Measurements from ENCODE around the gene B3GNT4.
"Not testable (repeated sequence)": the region's sequence is repeated elsewhere in the genome, so short reads cannot be mapped to it uniquely, and the experiment has no call there.

B3GNT4 gene

DNA sequence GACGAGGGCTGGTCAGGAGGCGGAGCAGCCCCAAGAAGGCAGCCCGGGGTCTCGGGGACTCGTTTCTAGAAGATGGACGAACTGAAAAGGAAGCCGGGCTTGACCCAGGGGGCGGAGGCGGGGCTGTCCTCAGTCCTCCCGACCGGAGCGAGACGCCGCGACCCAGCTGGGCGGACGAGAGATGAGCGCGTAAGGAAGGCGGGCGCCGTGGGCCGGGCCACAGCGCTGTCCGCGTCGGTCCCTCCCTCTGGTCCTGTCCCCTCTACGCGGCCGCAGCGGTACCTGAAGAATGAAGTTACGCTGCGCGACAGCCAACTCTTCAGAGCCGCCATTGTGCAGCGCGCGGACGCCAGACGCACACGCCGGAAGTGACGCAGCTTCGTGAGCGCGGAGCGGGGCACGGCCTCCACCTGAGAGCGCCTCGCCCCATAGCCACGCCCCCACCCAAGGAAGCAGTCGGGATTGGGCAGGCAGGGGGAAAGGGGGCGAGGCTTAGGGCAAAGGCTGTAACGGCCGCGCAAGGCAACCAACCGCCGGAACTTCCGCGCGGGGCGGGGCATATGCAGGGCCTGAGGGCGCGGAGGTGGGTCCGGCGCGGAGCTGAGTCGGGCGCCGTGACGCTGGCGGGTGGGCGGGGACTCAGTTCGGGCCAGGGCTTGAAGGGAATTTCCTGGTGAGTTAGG is 22.3 kb downstream of the B3GNT4 start, which contains the start of gene DIABLO:
Gene DIABLO (minus strand): TSS at position 370 of the 683 bp plus-strand sequence. CDS start 38 bp downstream, at position 332.
- peak; percentile 98 for DNase-seq

DNA sequence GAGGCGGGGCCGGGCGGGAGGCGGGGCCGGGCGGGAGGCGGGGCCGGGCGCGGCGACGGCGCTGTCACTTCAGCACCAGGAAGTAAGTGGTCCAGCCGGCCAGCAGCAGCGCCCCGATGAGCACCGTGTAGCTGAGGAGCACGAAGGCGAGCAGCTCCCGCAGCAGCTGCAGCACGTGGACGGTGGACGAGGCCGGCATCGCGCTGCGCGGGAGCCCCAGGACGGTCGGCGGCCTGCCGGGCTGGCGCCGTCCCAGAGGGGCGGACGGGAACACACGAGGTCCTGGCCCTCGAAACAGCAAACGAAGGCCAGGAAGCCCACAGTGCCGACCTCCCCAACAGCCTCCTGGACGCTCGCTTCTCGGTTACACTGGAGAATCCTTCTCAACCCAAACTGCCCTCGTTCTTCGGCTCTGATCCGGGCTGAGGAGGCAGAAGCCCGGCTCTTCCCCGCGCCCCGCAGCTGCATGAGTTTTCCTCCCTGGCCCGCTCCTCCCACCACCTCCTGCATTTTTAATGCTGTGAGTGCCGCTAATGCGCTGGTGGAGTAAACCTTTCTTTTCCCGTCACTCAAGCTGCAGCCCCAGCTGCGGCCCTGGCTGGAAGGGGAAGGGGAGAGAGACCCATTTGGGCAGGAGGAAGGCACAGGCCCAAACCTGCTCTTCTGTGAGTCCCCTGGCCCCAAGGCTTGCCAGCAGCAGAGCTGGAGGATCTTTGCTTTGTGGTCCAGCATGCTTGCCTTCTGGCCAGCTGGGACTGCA is 23.0 kb downstream of the B3GNT4 start:
- no peak for DNase-seq

- DNase-seq, result no peak
Observed at GRCh38 chr12:122227341-122227740, 23.8 kb downstream of the B3GNT4 start.

GRCh38 chr12:122228092-122228491 is 24.6 kb downstream of the B3GNT4 start:
- DNase-seq, result no peak

DNA sequence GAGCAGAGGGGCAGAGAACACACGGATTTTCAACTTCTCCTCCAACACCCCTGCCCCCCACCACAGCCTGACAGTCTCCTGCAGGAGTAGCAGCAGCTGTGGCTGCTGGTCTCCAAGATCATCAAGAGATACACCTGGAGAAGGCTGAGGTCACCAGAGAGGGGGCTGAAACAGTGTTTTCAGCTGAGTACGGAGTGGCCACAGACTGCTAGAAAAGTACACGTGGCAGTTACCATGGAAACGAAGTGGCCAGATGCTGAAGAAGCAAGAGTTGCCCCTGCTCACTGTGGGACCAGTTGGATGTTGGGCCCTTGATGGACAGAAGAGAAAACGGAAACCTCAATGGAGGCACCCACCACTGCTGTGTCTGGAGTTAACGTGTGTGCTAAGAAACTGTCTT is 27.3 kb downstream of the B3GNT4 start:
- DNase-seq, result no peak

- DNase-seq, result no peak
Observed at GRCh38 chr12:122232691-122233090, 29.2 kb downstream of the B3GNT4 start.

- no peak for DNase-seq
Observed at GRCh38 chr12:122235741-122236140, 32.2 kb downstream of the B3GNT4 start.

DNA sequence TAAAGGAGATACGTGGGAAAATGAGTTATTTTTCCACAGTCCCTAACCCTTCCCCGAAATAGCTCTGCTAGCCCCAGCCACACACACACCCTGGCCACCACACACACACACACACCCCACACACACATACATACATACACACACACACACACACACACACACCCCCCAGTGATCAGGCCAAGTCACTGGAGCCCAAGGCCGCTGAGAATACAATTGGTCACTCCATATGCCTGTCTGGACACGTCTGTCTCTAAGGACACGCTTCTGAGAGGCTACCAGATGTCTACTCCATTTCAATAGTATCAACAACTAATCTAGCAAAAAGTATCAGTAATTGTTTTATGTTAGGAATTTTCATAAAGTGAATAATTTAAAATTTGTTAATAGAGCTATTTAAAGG is 35.4 kb downstream of the B3GNT4 start:
- DNase-seq, result no peak

GRCh38 chr12:122243965-122244364 is 40.5 kb downstream of the B3GNT4 start:
- DNase-seq, result no peak

DNA sequence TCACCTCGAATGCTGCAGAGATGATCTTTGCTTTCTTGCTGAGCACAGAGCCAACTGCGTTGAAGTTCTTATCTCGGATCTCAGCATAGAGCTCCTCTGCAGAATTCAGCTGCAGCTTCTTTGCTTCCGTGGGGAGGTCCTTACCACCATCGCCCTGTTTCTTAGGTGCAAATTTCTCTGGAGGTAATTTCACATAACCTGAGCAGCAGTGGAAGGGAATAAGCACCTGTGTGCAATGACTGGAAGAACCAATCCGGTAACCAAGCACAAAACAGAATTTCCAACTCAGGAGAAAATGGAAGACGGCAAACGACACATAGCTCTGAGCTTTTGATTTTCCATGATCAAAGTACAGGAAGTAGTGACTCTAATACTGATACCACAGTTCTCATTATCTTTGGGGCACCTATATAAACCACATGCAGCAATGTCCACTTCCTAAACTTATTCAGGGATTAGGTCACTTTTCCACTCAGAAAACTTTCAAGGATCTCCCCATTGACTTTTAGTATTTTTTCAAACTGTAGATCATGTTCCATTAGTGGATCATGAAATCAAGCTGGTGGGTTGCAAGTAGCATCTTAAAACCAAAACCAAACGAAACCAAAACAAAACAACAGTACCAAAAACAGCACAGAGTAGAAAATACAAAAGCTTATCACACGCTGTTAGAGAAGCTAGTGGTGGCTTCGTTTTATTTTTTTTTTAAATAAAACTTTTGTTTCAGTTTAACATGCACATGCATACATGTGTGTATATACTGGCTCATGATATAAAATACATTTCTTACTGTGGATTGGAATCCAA is 41.3 kb downstream of the B3GNT4 start:
- no peak for DNase-seq

DNA sequence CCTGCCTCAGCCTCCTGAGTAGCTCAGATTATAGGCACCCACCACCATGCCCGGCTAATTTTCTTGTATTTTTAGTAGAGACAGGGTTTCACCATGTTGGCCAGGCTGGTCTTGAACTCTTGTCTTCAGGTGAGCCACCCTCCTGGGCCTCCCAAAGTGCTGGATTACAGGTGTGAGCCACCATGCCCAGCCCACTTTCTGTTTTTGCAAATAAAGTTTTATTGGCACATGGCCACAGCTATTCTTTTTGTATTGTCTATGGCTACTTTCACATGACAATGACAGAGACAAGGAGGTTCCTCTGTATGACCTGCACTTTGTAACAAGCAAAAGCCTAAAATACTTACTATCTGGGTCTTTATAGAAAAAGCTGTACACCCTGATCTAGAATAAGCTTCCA is 42.0 kb downstream of the B3GNT4 start:
- no peak for DNase-seq

- no peak for DNase-seq
Observed at GRCh38 chr12:122250047-122250446, 46.5 kb downstream of the B3GNT4 start.

DNA sequence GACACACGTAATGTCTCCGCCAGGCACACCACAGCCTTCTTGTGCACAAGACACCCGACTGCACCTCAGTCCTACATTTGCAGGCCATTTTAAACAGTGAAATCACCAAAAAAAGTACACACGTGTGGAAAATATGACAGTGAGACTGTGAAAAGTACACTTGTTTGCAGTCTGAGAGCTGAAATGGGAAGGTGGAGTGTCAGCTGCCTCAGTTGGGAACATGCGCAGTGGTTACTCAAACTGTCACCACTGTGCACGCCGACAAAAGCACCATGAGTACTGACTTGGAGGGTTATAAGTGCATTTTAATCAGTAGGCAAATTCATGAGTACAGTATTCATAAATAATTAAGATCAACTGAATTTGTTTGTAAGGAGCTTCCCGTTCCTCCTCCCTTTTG is 47.0 kb downstream of the B3GNT4 start:
- no peak for DNase-seq

- not testable (repeated sequence) for DNase-seq
Observed at GRCh38 chr12:122258462-122258861, 55.0 kb downstream of the B3GNT4 start.

Measured in NCI-H526 treated with DMSO at 0.1 percent for 48 hours (cell line).